ENCODE data around the gene PVR.

DNA sequence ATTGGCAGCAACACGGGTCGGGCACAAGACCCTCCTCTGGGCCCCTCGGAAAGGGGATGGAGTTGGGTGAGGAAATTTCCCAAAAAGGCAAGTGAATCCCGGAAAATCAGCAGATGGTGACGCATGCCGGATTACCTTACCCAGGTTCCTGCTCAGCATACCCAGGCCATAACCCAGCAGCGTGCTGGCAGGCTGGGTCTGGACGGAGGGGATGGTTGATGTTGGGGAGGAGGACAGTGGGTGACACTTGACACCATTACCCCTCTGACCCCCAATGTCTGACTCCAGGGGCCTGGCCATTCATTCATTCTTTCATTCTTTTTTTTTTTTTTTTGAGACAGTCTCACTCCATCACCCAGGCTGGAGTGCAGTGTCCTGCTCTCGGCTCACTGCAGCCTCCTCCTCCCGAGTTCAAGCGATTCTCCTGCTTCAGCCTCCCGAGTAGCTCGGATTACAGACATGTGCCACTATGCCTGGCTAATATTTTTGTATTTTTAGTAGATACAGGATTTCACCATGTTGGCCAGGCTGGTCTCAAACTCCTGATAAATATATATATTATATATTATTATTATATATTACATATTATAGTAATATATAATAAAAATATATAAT lies 799 bp downstream of the PVR start:
- TF ChIP-seq, protein P1, sequence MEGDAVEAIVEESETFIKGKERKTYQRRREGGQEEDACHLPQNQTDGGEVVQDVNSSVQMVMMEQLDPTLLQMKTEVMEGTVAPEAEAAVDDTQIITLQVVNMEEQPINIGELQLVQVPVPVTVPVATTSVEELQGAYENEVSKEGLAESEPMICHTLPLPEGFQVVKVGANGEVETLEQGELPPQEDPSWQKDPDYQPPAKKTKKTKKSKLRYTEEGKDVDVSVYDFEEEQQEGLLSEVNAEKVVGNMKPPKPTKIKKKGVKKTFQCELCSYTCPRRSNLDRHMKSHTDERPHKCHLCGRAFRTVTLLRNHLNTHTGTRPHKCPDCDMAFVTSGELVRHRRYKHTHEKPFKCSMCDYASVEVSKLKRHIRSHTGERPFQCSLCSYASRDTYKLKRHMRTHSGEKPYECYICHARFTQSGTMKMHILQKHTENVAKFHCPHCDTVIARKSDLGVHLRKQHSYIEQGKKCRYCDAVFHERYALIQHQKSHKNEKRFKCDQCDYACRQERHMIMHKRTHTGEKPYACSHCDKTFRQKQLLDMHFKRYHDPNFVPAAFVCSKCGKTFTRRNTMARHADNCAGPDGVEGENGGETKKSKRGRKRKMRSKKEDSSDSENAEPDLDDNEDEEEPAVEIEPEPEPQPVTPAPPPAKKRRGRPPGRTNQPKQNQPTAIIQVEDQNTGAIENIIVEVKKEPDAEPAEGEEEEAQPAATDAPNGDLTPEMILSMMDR (conservative IDR thresholded peaks at IDR 0.05; ENCODE audit: low read length): no peak
- TF ChIP-seq EZH2phosphoT487 (IDR thresholded peaks at IDR 0.05; ENCODE audit: borderline replicate concordance): no peak

All from Loucy (cell line).